ENCODE measurements around the gene ZNF416.

Gene ZNF416

GRCh38 chr19:57578487-57579205 lies at the start of gene ZNF416:
Gene ZNF416, minus strand, starts transcription at chr19:57578911. Its CDS starts 207 bp downstream, at chr19:57578704.
- FAIRE-seq (peak; percentile 99), DNase-seq (ENCODE audit: extremely low spot score, insufficient read length, low read depth) (peak; percentile 94)

- DNase-seq (ENCODE audit: extremely low spot score, insufficient read length, low read depth) = no peak
- no peak for FAIRE-seq
These were observed 44.4 kb upstream of the ZNF416 start for GRCh38 chr19:57623091-57623490.

- DNase-seq (ENCODE audit: extremely low spot score, insufficient read length, low read depth) (no peak), FAIRE-seq (no peak)
These were observed 42.1 kb upstream of the ZNF416 start for GRCh38 chr19:57620673-57621348.

GRCh38 chr19:57615346-57615745 lies 36.6 kb upstream of the ZNF416 start:
- DNase-seq (ENCODE audit: extremely low spot score, insufficient read length, low read depth) (no peak), FAIRE-seq (no peak)

- DNase-seq (ENCODE audit: extremely low spot score, insufficient read length, low read depth) (peak; percentile 86), FAIRE-seq (peak; percentile 85)
These were observed 35.4 kb upstream of the ZNF416 start, which contains the start of gene ZNF134 for GRCh38 chr19:57613941-57614743. Gene ZNF134, plus strand, starts transcription at chr19:57614242. Its CDS starts 5,227 bp downstream, at chr19:57619469.

GRCh38 chr19:57611113-57611512 lies 32.4 kb upstream of the ZNF416 start:
- no peak for DNase-seq (ENCODE audit: extremely low spot score, insufficient read length, low read depth)
- no peak for FAIRE-seq

GRCh38 chr19:57606931-57607330 lies 28.2 kb upstream of the ZNF416 start:
- no peak for DNase-seq (ENCODE audit: extremely low spot score, insufficient read length, low read depth)
- no peak for FAIRE-seq

GRCh38 chr19:57599761-57600383 lies 21.2 kb upstream of the ZNF416 start, which contains the start of gene ZNF530:
Gene ZNF530, plus strand, starts transcription at chr19:57599885. Its CDS starts 4,461 bp downstream, at chr19:57604346.
- DNase-seq (ENCODE audit: extremely low spot score, insufficient read length, low read depth) = peak; percentile 78
- FAIRE-seq = peak; percentile 94

- no peak for DNase-seq (ENCODE audit: extremely low spot score, insufficient read length, low read depth)
- FAIRE-seq = no peak
These were observed 20.7 kb upstream of the ZNF416 start for GRCh38 chr19:57599377-57599760.

- DNase-seq (ENCODE audit: extremely low spot score, insufficient read length, low read depth) (no peak), FAIRE-seq (no peak)
These were observed 8.8 kb upstream of the ZNF416 start for GRCh38 chr19:57587529-57587928.

- FAIRE-seq = peak; percentile 94
- peak; percentile 69 for DNase-seq (ENCODE audit: extremely low spot score, insufficient read length, low read depth)
These were observed 5.1 kb upstream of the ZNF416 start, which contains the start of gene ZIK1 for GRCh38 chr19:57583521-57584416. Gene ZIK1, plus strand, starts transcription at chr19:57584145. Its CDS starts 212 bp downstream, at chr19:57584357.

- no peak for FAIRE-seq
- DNase-seq (ENCODE audit: extremely low spot score, insufficient read length, low read depth) = no peak
These were observed 4.4 kb upstream of the ZNF416 start for GRCh38 chr19:57583104-57583520.

- DNase-seq (ENCODE audit: extremely low spot score, insufficient read length, low read depth) (no peak), FAIRE-seq (no peak)
These were observed 2.0 kb downstream of the ZNF416 start for GRCh38 chr19:57576661-57577060.

- no peak for FAIRE-seq
- no peak for DNase-seq (ENCODE audit: extremely low spot score, insufficient read length, low read depth)
These were observed 6.2 kb downstream of the ZNF416 start for GRCh38 chr19:57572415-57572947.

- FAIRE-seq (no peak), DNase-seq (ENCODE audit: extremely low spot score, insufficient read length, low read depth) (no peak)
These were observed 8.0 kb downstream of the ZNF416 start for GRCh38 chr19:57570707-57571106.

- DNase-seq (ENCODE audit: extremely low spot score, insufficient read length, low read depth) (no peak), FAIRE-seq (no peak)
These were observed 12.1 kb downstream of the ZNF416 start for GRCh38 chr19:57566396-57567265.

GRCh38 chr19:57563547-57563946 lies 15.2 kb downstream of the ZNF416 start:
- FAIRE-seq = no peak
- DNase-seq (ENCODE audit: extremely low spot score, insufficient read length, low read depth) = no peak

- DNase-seq (ENCODE audit: extremely low spot score, insufficient read length, low read depth) (no peak), FAIRE-seq (no peak)
These were observed 18.6 kb downstream of the ZNF416 start for GRCh38 chr19:57560049-57560491.
